Middle frontal gyrus (tissue), 1 donor: ENCODE measurements around the gene MBOAT1.

Source experiments
- DNase-seq: peaks from one replicate; pipeline ENCODE4 v3.0.0-alpha.2; 2015; ENCODE audit warnings: low spot score; ENCODE audit errors: extremely low spot score

The MBOAT1 gene

DNA sequence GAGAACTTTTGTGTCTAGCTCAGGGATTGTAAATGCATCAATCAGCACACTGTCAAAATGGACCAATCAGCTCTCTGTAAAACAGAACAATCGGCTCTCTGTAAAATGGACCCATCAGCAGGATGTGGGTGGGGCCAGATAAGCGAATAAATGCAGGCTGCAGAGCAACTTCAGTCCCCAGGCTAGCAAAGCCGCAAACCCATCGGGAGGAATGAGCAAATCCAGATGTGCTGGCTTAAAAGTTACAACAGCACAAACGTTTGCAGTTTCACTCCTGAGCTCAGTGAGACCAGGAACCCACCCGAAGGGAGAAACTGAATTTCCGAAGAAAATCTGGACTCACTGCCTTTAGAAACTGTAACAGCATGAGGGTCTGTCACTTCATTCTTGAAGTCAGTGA is 21.9 kb upstream of the MBOAT1 start:
- DNase-seq, result no peak

DNA sequence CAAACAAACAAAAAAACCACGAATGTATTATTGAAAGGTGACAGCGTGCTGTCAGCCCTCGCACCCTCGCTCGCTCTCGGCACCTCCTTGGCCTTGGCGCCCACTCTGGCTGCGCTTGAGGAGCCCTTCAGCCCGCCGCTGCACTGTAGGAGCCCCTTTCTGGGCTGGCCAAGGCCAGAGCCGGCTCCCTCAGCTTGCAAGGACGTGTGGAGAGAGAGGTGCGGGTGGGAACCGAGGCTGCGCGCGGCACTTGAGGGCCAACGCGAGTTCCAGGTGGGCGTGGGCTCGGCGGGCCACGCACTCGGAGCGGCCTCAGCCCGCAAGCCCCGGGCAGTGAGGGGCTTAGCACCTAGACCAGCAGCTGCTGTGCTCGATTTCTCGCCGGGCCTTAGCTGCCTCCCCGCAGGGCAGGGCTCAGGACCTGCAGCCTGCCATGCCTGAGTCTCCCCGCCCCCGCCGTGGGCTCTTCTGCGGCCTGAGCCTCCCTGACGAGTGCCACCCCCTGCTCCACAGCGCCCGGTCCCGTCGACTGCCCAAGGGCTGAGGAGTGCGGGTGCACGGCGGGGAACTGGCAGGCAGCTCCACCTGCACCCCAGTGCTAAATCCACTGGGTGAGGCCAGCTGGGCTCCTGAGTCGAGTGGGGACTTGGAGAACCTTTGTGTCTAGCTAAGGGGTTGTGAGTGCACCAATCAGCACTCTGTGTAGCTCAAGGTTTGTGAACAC is 20.9 kb upstream of the MBOAT1 start:
- DNase-seq, result no peak

GRCh38 chr6:20232188-20232587 is 19.9 kb upstream of the MBOAT1 start:
- DNase-seq, result no peak

- DNase-seq, result no peak
These were observed 18.3 kb upstream of the MBOAT1 start for GRCh38 chr6:20230401-20231119.

DNA sequence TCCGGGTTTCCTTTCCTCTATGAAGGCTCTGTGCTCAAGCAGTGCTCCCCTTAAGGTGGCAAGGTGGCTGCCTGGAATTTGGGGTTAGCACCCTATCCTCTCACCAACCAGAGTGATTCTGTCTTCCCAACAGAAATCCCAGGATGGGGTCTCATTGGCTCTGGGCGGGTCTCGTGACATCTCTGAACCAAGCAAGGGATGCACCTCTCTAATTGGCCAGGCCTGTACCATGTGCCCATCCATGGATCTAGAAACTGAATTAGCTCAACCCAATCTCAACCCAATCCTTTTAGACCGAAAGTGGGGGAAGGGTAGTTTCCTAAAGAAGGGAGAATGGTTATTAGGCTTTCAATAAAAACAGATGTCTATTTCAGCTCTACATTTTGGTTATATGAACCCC is 17.6 kb upstream of the MBOAT1 start:
- no peak for DNase-seq

GRCh38 chr6:20227350-20227749 is 15.1 kb upstream of the MBOAT1 start:
- no peak for DNase-seq

GRCh38 chr6:20223141-20223540 is 10.9 kb upstream of the MBOAT1 start:
- no peak for DNase-seq

DNA sequence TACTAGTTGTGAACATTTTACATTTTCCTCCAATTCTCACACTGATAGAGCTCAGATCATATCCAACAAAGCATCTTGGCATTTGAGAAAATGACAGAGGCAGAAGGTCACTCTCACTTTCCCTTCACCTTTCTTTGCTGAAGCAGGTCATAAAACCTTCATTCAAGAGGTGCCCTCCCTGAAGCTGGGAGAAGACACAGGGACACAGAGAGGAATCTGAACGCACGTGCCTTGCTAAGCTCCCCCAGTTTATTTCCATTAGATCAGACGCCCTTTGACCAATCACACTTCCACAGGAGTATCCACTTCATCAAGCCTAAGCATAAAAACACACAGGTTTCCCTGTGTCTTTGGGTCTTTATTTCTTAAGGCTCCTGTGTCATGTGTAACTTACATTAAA is 9.2 kb upstream of the MBOAT1 start:
- no peak for DNase-seq

DNA sequence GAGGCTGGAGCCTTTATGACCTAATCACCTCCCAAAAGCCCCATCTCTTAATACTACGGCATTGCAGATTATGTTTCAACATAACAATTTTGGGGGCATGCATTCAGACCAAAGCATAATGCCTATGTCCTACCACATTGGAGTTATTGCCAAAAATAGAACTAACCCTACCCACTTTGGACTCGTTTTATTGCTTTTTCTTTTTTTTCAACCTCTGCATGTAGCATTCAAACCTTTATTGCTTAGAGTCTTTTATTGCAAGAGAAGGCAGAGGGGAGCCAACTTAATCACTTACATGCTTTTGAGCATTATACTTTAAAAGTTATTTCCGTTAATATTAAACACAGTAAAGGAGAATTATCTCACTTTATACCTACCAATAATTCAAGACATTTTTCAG is 8.1 kb upstream of the MBOAT1 start:
- no peak for DNase-seq

DNA sequence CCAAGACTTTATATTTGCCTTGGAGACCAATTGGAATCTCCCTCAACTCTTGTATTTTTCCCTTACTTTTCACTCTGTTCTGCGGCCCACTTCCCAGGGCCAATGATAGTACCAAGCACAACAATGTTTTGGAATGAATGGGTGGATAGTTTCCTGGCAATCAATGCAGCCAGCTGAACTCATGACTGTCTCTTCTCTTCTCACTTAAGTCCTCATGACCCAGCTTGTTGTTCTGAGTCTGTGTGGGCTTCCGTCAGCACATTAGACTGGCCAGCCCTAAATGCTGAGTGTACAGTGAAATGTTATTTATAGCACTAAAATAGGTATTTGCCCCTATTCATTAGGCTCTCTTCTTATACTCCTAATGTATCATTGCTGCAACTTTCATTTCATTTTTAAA is 5.6 kb upstream of the MBOAT1 start:
- no peak for DNase-seq

- DNase-seq, result no peak
These were observed 5.1 kb upstream of the MBOAT1 start for GRCh38 chr6:20217324-20217855.

DNA sequence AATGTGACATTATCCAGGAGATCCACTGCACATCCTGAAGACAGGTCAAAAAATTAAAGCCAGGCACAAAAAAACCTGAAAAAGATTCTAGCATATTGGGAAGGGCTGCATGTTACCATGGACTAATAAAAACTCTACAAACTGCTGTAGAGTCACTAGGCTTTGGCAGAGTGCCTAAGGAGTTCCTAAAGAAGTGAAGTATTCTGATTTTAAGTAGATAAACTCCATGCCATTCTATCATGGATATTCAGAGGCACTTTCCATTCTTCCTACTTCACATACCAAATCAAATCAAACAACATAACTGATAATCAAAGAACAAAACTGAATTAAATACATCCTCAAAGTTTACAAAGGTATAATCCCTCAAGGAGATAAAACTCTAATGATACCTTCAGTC is 3.0 kb upstream of the MBOAT1 start:
- no peak for DNase-seq

DNA sequence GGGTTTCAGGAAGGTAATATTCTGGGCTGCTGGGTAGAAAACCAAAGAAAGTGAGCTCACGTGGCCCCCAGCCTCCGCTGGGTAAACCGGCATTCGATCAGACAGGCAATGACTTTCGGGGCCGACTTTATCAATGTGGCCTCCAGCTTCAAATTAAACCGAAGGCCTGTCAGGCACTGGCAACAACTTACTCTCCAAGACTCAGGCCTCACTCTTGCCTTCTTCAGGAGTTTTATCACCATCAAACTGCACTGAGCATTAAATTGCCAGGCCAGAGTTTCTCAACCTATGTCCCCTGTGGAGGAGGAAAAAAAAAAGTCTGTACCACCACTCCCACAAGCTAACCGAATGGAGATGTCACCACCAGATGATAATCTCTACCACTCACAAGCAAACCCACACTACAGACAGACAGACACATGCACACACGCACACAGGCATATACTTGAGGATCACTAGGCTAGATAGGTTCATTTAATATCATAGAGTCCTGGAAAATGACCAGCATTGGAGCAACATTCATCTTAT is 1.1 kb upstream of the MBOAT1 start:
- DNase-seq, result no peak

DNA sequence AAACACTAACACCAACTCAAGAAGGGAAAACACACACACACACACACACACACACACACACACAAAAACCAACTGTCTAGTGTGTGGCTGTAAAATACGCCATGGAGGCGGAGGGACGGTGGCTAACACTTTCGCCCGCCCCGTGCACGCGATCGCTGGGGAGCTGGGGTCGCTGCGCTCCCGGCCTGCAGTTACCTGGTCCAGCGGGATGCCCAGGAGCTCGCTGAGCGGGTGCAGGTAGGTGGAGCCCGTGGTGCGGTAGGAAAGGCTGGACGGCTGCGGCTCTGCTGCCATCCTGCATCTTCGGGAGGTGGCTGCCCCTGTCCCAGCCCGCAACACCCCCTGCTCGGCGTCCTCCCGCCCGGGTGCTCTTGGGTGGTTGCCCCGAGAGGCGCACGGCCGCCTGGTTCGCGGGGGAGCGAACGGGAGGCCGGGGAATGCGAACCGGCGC is 303 bp downstream of the MBOAT1 start:
- no peak for DNase-seq

DNA sequence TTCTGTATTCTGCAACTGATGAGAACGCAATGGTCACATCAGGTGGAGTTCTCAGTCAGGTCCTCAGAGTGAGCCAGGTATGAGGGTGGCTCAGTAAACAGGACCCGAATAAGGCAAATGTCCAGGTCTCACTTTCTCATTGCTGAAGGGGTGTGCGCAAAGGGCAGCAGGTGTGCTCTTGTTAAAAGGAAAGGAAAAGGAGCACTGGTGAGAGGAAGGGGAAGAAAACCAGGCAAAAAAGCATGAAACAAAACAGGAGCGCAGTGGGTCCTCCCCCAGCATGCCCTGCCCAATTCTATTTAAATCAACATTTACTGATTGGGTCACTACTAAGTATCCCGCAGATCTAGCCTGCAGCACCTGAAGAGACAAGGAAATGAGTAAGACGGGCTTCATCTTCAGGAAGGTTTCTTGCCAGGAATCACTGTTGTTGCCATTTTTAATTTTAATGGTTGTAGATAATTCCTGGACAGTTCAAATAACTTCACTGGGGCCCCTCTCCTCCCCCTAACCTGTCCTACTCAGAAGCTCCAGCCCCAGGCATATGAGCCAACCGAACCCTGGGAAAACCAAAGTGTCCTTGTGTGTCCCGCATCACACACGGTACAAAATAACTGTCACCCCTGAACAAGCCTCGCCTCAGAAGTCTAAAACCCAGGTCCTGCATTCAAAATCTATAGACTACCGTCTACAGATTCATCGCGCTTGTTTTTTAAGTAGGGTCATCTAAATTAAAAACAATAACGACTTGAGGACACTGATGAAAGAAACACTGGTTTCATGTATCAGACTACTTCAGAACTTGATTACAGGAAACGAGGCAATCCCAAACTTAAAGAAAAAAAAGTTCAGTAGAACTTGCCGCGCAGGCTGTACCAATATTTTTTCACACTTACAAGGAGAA is 980 bp downstream of the MBOAT1 start:
- no peak for DNase-seq

DNA sequence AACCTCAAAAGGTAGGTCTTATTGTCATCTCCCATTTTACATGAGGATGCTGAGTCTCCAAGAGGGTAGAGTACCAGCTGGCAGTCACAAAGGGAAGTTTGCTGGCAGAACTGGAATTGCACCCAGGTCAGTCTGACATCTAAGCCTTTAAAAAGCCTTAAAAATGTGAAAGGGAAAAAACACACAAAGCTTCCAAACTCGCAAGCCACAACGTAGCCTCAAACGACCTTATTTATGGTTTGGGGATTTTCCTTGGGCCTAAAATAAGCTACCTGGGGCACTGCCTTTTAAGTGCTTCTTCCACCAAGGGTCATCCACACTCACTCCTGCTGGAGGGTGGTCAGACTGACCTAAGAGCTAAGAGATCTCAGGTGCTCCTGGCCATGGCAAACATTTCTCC is 2.1 kb downstream of the MBOAT1 start:
- no peak for DNase-seq

DNA sequence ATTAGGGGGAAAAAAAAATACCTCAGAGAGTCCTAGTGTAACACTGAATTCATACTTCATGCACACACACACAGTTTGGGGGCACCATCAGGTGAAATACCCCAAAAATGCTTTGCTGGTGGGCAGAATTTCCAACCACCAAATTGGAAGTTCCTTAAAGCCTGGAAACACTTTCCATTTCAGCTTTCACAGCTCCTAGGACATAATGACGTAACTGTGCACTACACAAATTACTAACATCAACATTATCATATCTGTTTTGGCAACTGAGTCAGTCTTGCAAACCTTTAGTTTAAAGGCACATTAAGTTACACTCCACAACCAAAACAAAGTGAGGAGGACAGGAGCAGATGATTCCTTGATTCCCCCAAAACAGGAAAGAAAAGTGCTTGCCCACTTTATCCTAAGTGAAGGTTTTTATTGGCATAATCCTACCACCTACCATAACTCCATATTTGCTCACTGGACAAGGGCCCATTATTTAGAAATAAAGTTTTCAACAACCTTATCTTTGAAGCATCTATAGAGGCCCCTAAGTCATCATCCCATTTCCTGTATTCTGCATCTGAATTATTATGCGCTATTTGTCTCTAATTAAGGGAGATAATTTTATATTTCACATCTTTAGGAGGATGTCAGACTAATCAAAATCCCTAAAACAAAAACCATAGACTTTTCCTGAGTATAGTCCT is 3.4 kb downstream of the MBOAT1 start:
- no peak for DNase-seq

- no peak for DNase-seq
These were observed 5.2 kb downstream of the MBOAT1 start for GRCh38 chr6:20207088-20207418.

DNA sequence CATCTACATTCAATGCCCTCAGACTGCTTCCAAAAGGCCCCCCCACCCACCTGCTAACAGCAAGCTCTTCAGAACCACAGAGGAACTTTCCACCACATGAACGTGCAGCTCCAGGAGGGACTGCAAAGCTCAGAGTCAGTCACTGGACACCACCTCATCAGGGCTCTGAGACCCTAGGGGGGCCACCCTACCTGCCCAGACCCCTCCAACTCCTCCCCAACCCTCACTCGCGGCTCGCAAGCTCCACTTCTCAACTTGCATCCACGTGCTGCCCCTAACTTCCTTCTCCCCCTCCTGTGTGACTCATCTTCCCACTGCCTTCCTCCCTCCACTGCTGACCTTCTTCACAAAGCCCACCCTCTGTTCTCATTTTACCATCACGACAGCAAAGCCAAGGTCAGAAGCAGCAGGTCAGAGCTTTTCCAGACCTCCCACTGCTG is 6.5 kb downstream of the MBOAT1 start:
- DNase-seq, result no peak

- DNase-seq, result no peak
These were observed 7.8 kb downstream of the MBOAT1 start for GRCh38 chr6:20204512-20204894.
